Adipocyte (in vitro differentiated cells): ENCODE data around the gene HVCN1.

ENCODE experiments used
- DNase-seq: peaks from one replicate; pipeline ENCODE4 v3.0.0-alpha.2; 2015; ENCODE audit warnings: low read depth
- H3K27me3 ChIP-seq: replicated peaks from 2 replicates; pipeline ENCODE4 v1.7.0; 2013; ENCODE audit warnings: mild to moderate bottlenecking, low read length, moderate library complexity; ENCODE audit not compliant: control insufficient read depth, insufficient read depth
- H3K36me3 ChIP-seq: 2 replicates; pipeline ENCODE4 v1.7.0; 2013; ENCODE audit warnings: low read length, mild to moderate bottlenecking, moderate library complexity; ENCODE audit not compliant: control insufficient read depth, insufficient read depth, severe bottlenecking
- H3K4me1 ChIP-seq: 2 replicates; pipeline ENCODE4 v1.7.0; 2013; ENCODE audit warnings: mild to moderate bottlenecking, low read length, moderate library complexity; ENCODE audit not compliant: control insufficient read depth, insufficient read depth
- H3K4me3 ChIP-seq: 2 replicates; pipeline ENCODE4 v1.7.0; 2013; ENCODE audit warnings: mild to moderate bottlenecking, low read length, moderate library complexity
- H3K9ac ChIP-seq: 2 replicates; pipeline ENCODE4 v1.7.0; 2013; ENCODE audit warnings: mild to moderate bottlenecking, low read length, moderate library complexity
- H3K9me3 ChIP-seq: 2 replicates; pipeline ENCODE4 v1.7.0; 2013; ENCODE audit warnings: mild to moderate bottlenecking, low read length, moderate library complexity; ENCODE audit not compliant: control insufficient read depth

The HVCN1 gene

GRCh38 chr12:110638796-110639195 is 50.1 kb downstream of the HVCN1 start:
- peaks cover 17% of the 10 kb centered on the region for H3K4me1 ChIP-seq
- no peak overlapping the region for H3K4me3 ChIP-seq
- no peaks in the 10 kb centered on the region for H3K27me3 ChIP-seq
- no peak for DNase-seq
- no peak overlapping the region for H3K9ac ChIP-seq
- peaks cover 3% of the 10 kb centered on the region for H3K36me3 ChIP-seq
- no peaks in the 10 kb centered on the region for H3K9me3 ChIP-seq

GRCh38 chr12:110637869-110638441 is 51.0 kb downstream of the HVCN1 start:
- H3K4me1 ChIP-seq = peaks cover 17% of the 10 kb centered on the region
- DNase-seq = no peak
- no peaks in the 10 kb centered on the region for H3K27me3 ChIP-seq
- peaks cover 5% of the 10 kb centered on the region for H3K36me3 ChIP-seq
- no peak overlapping the region for H3K4me3 ChIP-seq
- H3K9ac ChIP-seq = no peak overlapping the region
- H3K9me3 ChIP-seq = no peaks in the 10 kb centered on the region

GRCh38 chr12:110636516-110636915 is 52.4 kb downstream of the HVCN1 start:
- no peak for DNase-seq
- Histone ChIP-seq H3K4me3 (no peak overlapping the region), H3K9me3 (no peaks in the 10 kb centered on the region), H3K9ac (no peak overlapping the region), H3K36me3 (peaks cover 14% of the 10 kb centered on the region), H3K4me1 (peaks cover 17% of the 10 kb centered on the region), H3K27me3 (no peaks in the 10 kb centered on the region)

GRCh38 chr12:110635055-110635454 is 53.9 kb downstream of the HVCN1 start:
- H3K9me3 ChIP-seq = no peaks in the 10 kb centered on the region
- H3K27me3 ChIP-seq = no peaks in the 10 kb centered on the region
- H3K9ac ChIP-seq = no peak overlapping the region
- H3K4me1 ChIP-seq = peaks cover 11% of the 10 kb centered on the region
- H3K4me3 ChIP-seq = no peak overlapping the region
- H3K36me3 ChIP-seq = peaks cover 14% of the 10 kb centered on the region
- DNase-seq = no peak

- Histone ChIP-seq H3K27me3 (no peaks in the 10 kb centered on the region), H3K36me3 (peaks cover 17% of the 10 kb centered on the region), H3K4me1 (no peaks in the 10 kb centered on the region), H3K9me3 (no peaks in the 10 kb centered on the region), H3K4me3 (no peak overlapping the region), H3K9ac (no peak overlapping the region)
- no peak for DNase-seq
These were observed 61.3 kb downstream of the HVCN1 start for GRCh38 chr12:110627500-110628195.

- no peak overlapping the region for H3K4me3 ChIP-seq
- DNase-seq = no peak
- no peaks in the 10 kb centered on the region for H3K36me3 ChIP-seq
- H3K27me3 ChIP-seq = no peaks in the 10 kb centered on the region
- H3K4me1 ChIP-seq = no peaks in the 10 kb centered on the region
- H3K9me3 ChIP-seq = no peaks in the 10 kb centered on the region
- H3K9ac ChIP-seq = no peak overlapping the region
These were observed 66.3 kb downstream of the HVCN1 start for GRCh38 chr12:110622582-110622981.

- DNase-seq = no peak
- Histone ChIP-seq H3K4me1 (peaks cover 4% of the 10 kb centered on the region), H3K36me3 (peaks cover 5% of the 10 kb centered on the region), H3K9ac (no peak overlapping the region), H3K4me3 (no peak overlapping the region), H3K27me3 (no peaks in the 10 kb centered on the region), H3K9me3 (no peaks in the 10 kb centered on the region)
These were observed 69.4 kb downstream of the HVCN1 start for GRCh38 chr12:110619534-110619953.

GRCh38 chr12:110616471-110617115 is 72.3 kb downstream of the HVCN1 start:
- Histone ChIP-seq H3K4me1 (peaks cover 7% of the 10 kb centered on the region), H3K36me3 (peaks cover 5% of the 10 kb centered on the region), H3K27me3 (no peaks in the 10 kb centered on the region), H3K9ac (no peak overlapping the region), H3K9me3 (no peaks in the 10 kb centered on the region), H3K4me3 (no peak overlapping the region)
- no peak for DNase-seq

- no peak for DNase-seq
- H3K4me1 ChIP-seq = peaks cover 7% of the 10 kb centered on the region
- peaks cover 5% of the 10 kb centered on the region for H3K36me3 ChIP-seq
- no peaks in the 10 kb centered on the region for H3K9me3 ChIP-seq
- no peak overlapping the region for H3K9ac ChIP-seq
- no peaks in the 10 kb centered on the region for H3K27me3 ChIP-seq
- H3K4me3 ChIP-seq = no peak overlapping the region
These were observed 73.7 kb downstream of the HVCN1 start for GRCh38 chr12:110615171-110615570.

GRCh38 chr12:110613771-110614684 is 74.9 kb downstream of the HVCN1 start, which contains the start of gene TCTN1:
Gene TCTN1 (plus strand): TSS chr12:110614129. CDS start chr12:110614183, 54 bp downstream.
- no peaks in the 10 kb centered on the region for H3K9me3 ChIP-seq
- peak within 1 kb of the TSS; percentile 91 for H3K9ac ChIP-seq
- H3K4me1 ChIP-seq = peaks cover 7% of the 10 kb centered on the region
- H3K36me3 ChIP-seq = peaks cover 5% of the 10 kb centered on the region
- peak; percentile 99 for DNase-seq
- peak within 1 kb of the TSS; percentile 89 for H3K4me3 ChIP-seq
- H3K27me3 ChIP-seq = no peaks in the 10 kb centered on the region
